Liver (tissue), 9 donors: ENCODE results near the gene TMEM151B. TPM values are rescaled to one million over a fixed set of nuclear protein-coding genes. Genes with fewer than 3 reads are reported as not detected.

ENCODE experiments used
- DNase-seq: peaks from one replicate; pipeline ENCODE4 v3.0.0-alpha.2; 2017; ENCODE audit warnings: low spot score
- H3K27ac ChIP-seq, 2 donors: one replicate each; pipeline ENCODE4 v1.7.0; 2013; ENCODE audit warnings: inconsistent platforms in 2 of 2, low read length in 2 of 2, control low read depth in 1 of 2, low read depth in 1 of 2, mild to moderate bottlenecking in 1 of 2
- H3K27me3 ChIP-seq, 4 donors: one replicate each; pipeline versions ENCODE4 v1.6.1 to v1.7.0; 2013; ENCODE audit warnings: low read length in 3 of 4, inconsistent platforms in 1 of 4, mild to moderate bottlenecking in 1 of 4, moderate library complexity in 1 of 4; ENCODE audit not compliant: control insufficient read depth in 4 of 4, insufficient read depth in 4 of 4
- H3K36me3 ChIP-seq, 4 donors: one replicate each; pipeline versions ENCODE4 v1.6.1 to v1.7.0; 2013; ENCODE audit warnings: low read length in 3 of 4, mild to moderate bottlenecking in 3 of 4, low read depth in 1 of 4, moderate library complexity in 1 of 4; ENCODE audit not compliant: control insufficient read depth in 4 of 4, insufficient read depth in 3 of 4
- H3K4me1 ChIP-seq, 4 donors: one replicate each; pipeline versions ENCODE4 v1.6.1 to v1.7.0; 2013; ENCODE audit warnings: low read length in 3 of 4, mild to moderate bottlenecking in 3 of 4, moderate library complexity in 1 of 4; ENCODE audit not compliant: control insufficient read depth in 4 of 4, insufficient read depth in 4 of 4
- H3K4me3 ChIP-seq, 3 donors: one replicate each; pipeline versions ENCODE4 v1.6.1 to v1.7.0; 2013; ENCODE audit warnings: low read length in 3 of 3, control low read depth in 1 of 3, low read depth in 1 of 3, mild to moderate bottlenecking in 1 of 3
- H3K9ac ChIP-seq, 2 donors: one replicate each; pipeline ENCODE4 v1.7.0; 2013; ENCODE audit warnings: low read length in 2 of 2, mild to moderate bottlenecking in 2 of 2, moderate library complexity in 2 of 2, control low read depth in 1 of 2, low read depth in 1 of 2
- H3K9me3 ChIP-seq, 4 donors: one replicate each; pipeline versions ENCODE4 v1.6.1 to v1.7.0; 2013; ENCODE audit warnings: low read length in 3 of 4; ENCODE audit not compliant: control insufficient read depth in 4 of 4
- EGR1 ChIP-seq, 2 donors: IDR thresholded peaks; 2 replicates each; pipeline ENCODE4 v1.6.1; 2016 to 2018; ENCODE audit warnings: antibody characterized with exemption in 2 of 2, low read depth in 2 of 2
- FOXA1 ChIP-seq: IDR thresholded peaks from 2 replicates; pipeline ENCODE4 v1.6.1; 2016; ENCODE audit warnings: antibody characterized with exemption
- FOXA2 ChIP-seq: IDR thresholded peaks from 2 replicates; pipeline ENCODE4 v1.6.1; 2016; ENCODE audit warnings: antibody characterized with exemption
- GABPA ChIP-seq, 2 donors: IDR thresholded peaks in 1 of 2; conservative IDR thresholded peaks in 1 of 2; 2 replicates each; pipeline ENCODE4 v1.6.1; 2016; ENCODE audit warnings: antibody characterized with exemption in 2 of 2, mild to moderate bottlenecking in 1 of 2, moderate library complexity in 1 of 2
- HNF4A ChIP-seq, 2 donors: conservative IDR thresholded peaks; 2 replicates each; pipeline ENCODE4 v1.6.1; 2016; ENCODE audit warnings: antibody characterized with exemption in 2 of 2, mild to moderate bottlenecking in 2 of 2
- HNF4G ChIP-seq: IDR thresholded peaks from 2 replicates; pipeline ENCODE4 v1.6.1; 2016; ENCODE audit warnings: antibody characterized with exemption
- JUND ChIP-seq, 2 donors: IDR thresholded peaks; 2 replicates each; pipeline ENCODE4 v1.6.1; 2016; ENCODE audit warnings: antibody characterized with exemption in 2 of 2
- MAX ChIP-seq: IDR thresholded peaks from 2 replicates; pipeline ENCODE4 v1.6.1; 2016; ENCODE audit warnings: antibody characterized with exemption
- NR2F2 ChIP-seq: IDR thresholded peaks from 2 replicates; pipeline ENCODE4 v1.6.1; 2016; ENCODE audit warnings: antibody characterized with exemption
- RAD21 ChIP-seq, 2 donors: IDR thresholded peaks; 2 replicates each; pipeline ENCODE4 v1.6.1; 2016; ENCODE audit warnings: antibody characterized with exemption in 2 of 2, mild to moderate bottlenecking in 2 of 2
- REST ChIP-seq: IDR thresholded peaks from 2 replicates; pipeline ENCODE4 v1.6.1; 2016; ENCODE audit warnings: antibody characterized with exemption, mild to moderate bottlenecking
- RXRA ChIP-seq, 2 donors: IDR thresholded peaks; 2 replicates each; pipeline ENCODE4 v1.6.1; 2017 to 2018; ENCODE audit warnings: antibody characterized with exemption in 2 of 2, mild to moderate bottlenecking in 1 of 2
- SP1 ChIP-seq: IDR thresholded peaks from 2 replicates; pipeline ENCODE4 v1.6.1; 2018; ENCODE audit warnings: antibody characterized with exemption, mild to moderate bottlenecking
- YY1 ChIP-seq: IDR thresholded peaks from 2 replicates; pipeline ENCODE4 v1.6.1; 2016; ENCODE audit warnings: antibody characterized with exemption, mild to moderate bottlenecking
- ZBTB33 ChIP-seq: IDR thresholded peaks from 2 replicates; pipeline ENCODE4 v1.6.1; 2016; ENCODE audit warnings: antibody characterized with exemption
- WGBS: extraction: QIAGEN DNeasy Blood & Tissue Kit; methylation state at CpG from one replicate; pipeline ENCODE4 v1.1.7; 2013; 5-methylcytosine and 5-hydroxymethylcytosine counted together
- polyA plus RNA-seq, 2 donors: library from polyadenylated mRNA; stranded (reverse) in 1 of 2; unstranded in 1 of 2; fragments of 200-250 nt in 1 of 2; fragments of >200 nt in 1 of 2; fragmentation: Nextera tagmentation in 1 of 2; extraction: Ambion mirVana in 1 of 2; gene quantifications; one replicate each; pipeline versions ENCODE4 v1.2.1 to v1.2.3, GENCODE V29; 2013 to 2015
- total RNA-seq, 2 donors: library from RNA; depleted of rRNA; stranded (reverse); fragments of >200 nt; gene quantifications; one replicate each; pipeline ENCODE4 v1.2.3, GENCODE V29; 2014
- TF ChIP-seq, protein P1 (sequence below): IDR thresholded peaks from 2 replicates; pipeline ENCODE4 v1.6.1; 2016; ENCODE audit warnings: antibody characterized with exemption
- TF ChIP-seq, protein P2 (sequence below): fragments of 150-350 bp; IDR thresholded peaks from 2 replicates; pipeline ENCODE4 v1.5.1; 2017; ENCODE audit warnings: improper control_type of control experiment, low read depth, low read length; ENCODE audit not compliant: missing input control
- donor health status: healthy.
- donor health status: healthy.
- donor health status: healthy.
- donor health status: healthy.
- donor health status: healthy.

The TMEM151B gene
- total and polyA plus RNA-seq, 4 donors: not detected

DNA sequence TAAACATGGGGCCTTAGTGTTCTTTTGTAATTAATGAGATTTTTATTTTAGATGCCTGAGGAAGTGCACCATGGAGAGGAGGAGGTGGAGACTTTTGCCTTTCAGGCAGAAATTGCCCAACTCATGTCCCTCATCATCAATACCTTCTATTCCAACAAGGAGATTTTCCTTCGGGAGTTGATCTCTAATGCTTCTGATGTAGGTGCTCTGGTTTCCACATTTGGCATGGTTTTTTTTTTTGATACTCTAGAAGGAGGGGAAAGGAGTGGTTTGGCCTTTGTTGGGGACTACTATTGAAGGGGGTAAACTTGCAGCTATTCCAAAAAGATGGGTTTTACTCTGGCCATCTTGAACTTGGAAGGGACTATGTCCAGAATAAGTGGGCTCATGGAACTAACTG lies 21.7 kb upstream of the TMEM151B start:
- peaks cover 10 to 47% (median 42%) of the 10 kb centered on the region in 4 donors for H3K36me3 ChIP-seq
- peak overlapping the region; percentile 93 to 100 for H3K9ac ChIP-seq
- peak overlapping the region; percentile 99 to 100 for H3K27ac ChIP-seq

More for the DNA sequence above, 21.7 kb upstream of the TMEM151B start:
- DNase-seq: no peak
- Histone ChIP-seq H3K4me3 (peak overlapping the region; percentile 74 to 88 (median 83)), H3K27me3 (no peaks in the 10 kb centered on the region), H3K9me3 (no peaks in the 10 kb centered on the region), H3K4me1 (peaks cover 5 to 27% (median 23%) of the 10 kb centered on the region in 4 donors)
- 22% methylated on average over 1 of the region's 1 CpG for WGBS
- no peak for TF ChIP-seq EGR1 (IDR thresholded peaks at IDR 0.05; ENCODE audit: low read depth in 2 of 2)
- TF ChIP-seq, protein P1, sequence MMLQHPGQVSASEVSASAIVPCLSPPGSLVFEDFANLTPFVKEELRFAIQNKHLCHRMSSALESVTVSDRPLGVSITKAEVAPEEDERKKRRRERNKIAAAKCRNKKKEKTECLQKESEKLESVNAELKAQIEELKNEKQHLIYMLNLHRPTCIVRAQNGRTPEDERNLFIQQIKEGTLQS: no peak
- no peak for TF ChIP-seq HNF4A (conservative IDR thresholded peaks at IDR 0.05)
- no peak for TF ChIP-seq RAD21 (IDR thresholded peaks at IDR 0.05)
- no peak for TF ChIP-seq JUND (IDR thresholded peaks at IDR 0.05)
- no peak for TF ChIP-seq FOXA1
- no peak for TF ChIP-seq REST
- TF ChIP-seq NR2F2: no peak
- TF ChIP-seq GABPA (IDR thresholded peaks at IDR 0.05 in 1 of 2, conservative IDR thresholded peaks at IDR 0.05 in 1 of 2): no peak
- no peak for TF ChIP-seq HNF4G
- TF ChIP-seq YY1: no peak
- TF ChIP-seq, protein P2, sequence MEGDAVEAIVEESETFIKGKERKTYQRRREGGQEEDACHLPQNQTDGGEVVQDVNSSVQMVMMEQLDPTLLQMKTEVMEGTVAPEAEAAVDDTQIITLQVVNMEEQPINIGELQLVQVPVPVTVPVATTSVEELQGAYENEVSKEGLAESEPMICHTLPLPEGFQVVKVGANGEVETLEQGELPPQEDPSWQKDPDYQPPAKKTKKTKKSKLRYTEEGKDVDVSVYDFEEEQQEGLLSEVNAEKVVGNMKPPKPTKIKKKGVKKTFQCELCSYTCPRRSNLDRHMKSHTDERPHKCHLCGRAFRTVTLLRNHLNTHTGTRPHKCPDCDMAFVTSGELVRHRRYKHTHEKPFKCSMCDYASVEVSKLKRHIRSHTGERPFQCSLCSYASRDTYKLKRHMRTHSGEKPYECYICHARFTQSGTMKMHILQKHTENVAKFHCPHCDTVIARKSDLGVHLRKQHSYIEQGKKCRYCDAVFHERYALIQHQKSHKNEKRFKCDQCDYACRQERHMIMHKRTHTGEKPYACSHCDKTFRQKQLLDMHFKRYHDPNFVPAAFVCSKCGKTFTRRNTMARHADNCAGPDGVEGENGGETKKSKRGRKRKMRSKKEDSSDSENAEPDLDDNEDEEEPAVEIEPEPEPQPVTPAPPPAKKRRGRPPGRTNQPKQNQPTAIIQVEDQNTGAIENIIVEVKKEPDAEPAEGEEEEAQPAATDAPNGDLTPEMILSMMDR: no peak
- no peak for TF ChIP-seq MAX
- TF ChIP-seq FOXA2: no peak
- TF ChIP-seq SP1: no peak
- TF ChIP-seq RXRA (IDR thresholded peaks at IDR 0.05): no peak
- no peak for TF ChIP-seq ZBTB33
